ENCODE measurements around the gene RAB7A.
"Not testable (repeated sequence)": the region's sequence is repeated elsewhere in the genome, so short reads cannot be mapped to it uniquely, and the experiment has no call there.

The RAB7A gene

DNA sequence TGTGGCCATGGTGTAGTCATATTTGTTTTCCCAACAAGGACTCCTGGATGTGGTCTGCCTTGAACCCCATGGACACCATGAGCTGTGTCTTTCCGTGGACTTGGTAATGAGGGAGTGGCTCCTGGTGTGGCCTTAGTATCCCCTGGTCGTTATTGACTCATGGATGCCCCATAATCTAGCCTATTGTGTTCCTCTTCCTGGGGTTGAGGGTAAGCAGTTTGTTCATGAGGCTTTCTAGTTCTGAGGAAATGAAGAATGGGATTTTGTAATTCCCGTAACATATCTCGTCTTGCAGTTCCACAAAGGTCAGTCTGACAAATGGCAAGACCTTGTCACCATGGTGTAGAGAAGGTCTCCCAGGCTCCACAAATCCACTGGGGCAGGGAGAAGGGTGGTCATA lies 22.6 kb downstream of the RAB7A start:
- H3K9ac ChIP-seq (ENCODE audit: low read length): no peak overlapping the region
- H3K27me3 ChIP-seq (ENCODE audit: insufficient read depth, low read length, poor library complexity): no peaks in the 10 kb centered on the region
- H2BK5ac ChIP-seq (ENCODE audit: low read length): no peak overlapping the region
- no peak overlapping the region for H2BK120ac ChIP-seq (ENCODE audit: low read depth, low read length)
- H3K18ac ChIP-seq (ENCODE audit: low read length): no peak overlapping the region
- H3K27ac ChIP-seq (ENCODE audit: low read depth, low read length): no peak overlapping the region
- no peaks in the 10 kb centered on the region for H3K36me3 ChIP-seq (ENCODE audit: control insufficient read depth, insufficient read depth, low read length)
- H3K4ac ChIP-seq (ENCODE audit: low read depth, low read length): no peak overlapping the region
- H3K79me1 ChIP-seq (ENCODE audit: low read length): peaks cover 24% of the 10 kb centered on the region
- H4K8ac ChIP-seq (ENCODE audit: low read depth, low read length): no peak overlapping the region
- no peak overlapping the region for H4K5ac ChIP-seq (ENCODE audit: low read length)
- no peak overlapping the region for H3K23ac ChIP-seq (ENCODE audit: low read length)
- no peak overlapping the region for H2AK5ac ChIP-seq (ENCODE audit: low read length)
- H3K79me2 ChIP-seq (ENCODE audit: control insufficient read depth, insufficient read depth, low read length): peaks cover 63% of the 10 kb centered on the region
- H3K4me2 ChIP-seq (ENCODE audit: low read length): no peak overlapping the region
- no peak overlapping the region for H3K4me3 ChIP-seq (ENCODE audit: low read length)
- H3K4me1 ChIP-seq (ENCODE audit: control insufficient read depth, low read depth, low read length): no peaks in the 10 kb centered on the region
- H3K56ac ChIP-seq (ENCODE audit: low read length): no peak overlapping the region
- no CpG with 5 or more reads among the region's 4 CpGs for WGBS (ENCODE audit: extremely low coverage, insufficient coverage, low lambda C conversion rate)
- H2BK15ac ChIP-seq (replicated peaks; ENCODE audit: low read depth): no peak overlapping the region
- no peak for DNase-seq

- no peaks in the 10 kb centered on the region for H3K4me1 ChIP-seq (ENCODE audit: control insufficient read depth, low read depth, low read length)
- H3K9ac ChIP-seq (ENCODE audit: low read length): no peak overlapping the region
- no peak overlapping the region for H3K27ac ChIP-seq (ENCODE audit: low read depth, low read length)
- H4K8ac ChIP-seq (ENCODE audit: low read depth, low read length): no peak overlapping the region
- H3K79me1 ChIP-seq (ENCODE audit: low read length): peaks cover 23% of the 10 kb centered on the region
- H3K27me3 ChIP-seq (ENCODE audit: insufficient read depth, low read length, poor library complexity): no peaks in the 10 kb centered on the region
- H2BK5ac ChIP-seq (ENCODE audit: low read length): no peak overlapping the region
- H3K79me2 ChIP-seq (ENCODE audit: control insufficient read depth, insufficient read depth, low read length): peaks cover 62% of the 10 kb centered on the region
- H2BK120ac ChIP-seq (ENCODE audit: low read depth, low read length): no peak overlapping the region
- DNase-seq: no peak
- no peak overlapping the region for H2AK5ac ChIP-seq (ENCODE audit: low read length)
- no peak overlapping the region for H3K4me3 ChIP-seq (ENCODE audit: low read length)
- H4K5ac ChIP-seq (ENCODE audit: low read length): no peak overlapping the region
- no peak overlapping the region for H2BK15ac ChIP-seq (replicated peaks; ENCODE audit: low read depth)
- H3K18ac ChIP-seq (ENCODE audit: low read length): no peak overlapping the region
- no peak overlapping the region for H3K4me2 ChIP-seq (ENCODE audit: low read length)
- H3K4ac ChIP-seq (ENCODE audit: low read depth, low read length): no peak overlapping the region
- no peak overlapping the region for H3K56ac ChIP-seq (ENCODE audit: low read length)
- H3K23ac ChIP-seq (ENCODE audit: low read length): no peak overlapping the region
- no peaks in the 10 kb centered on the region for H3K36me3 ChIP-seq (ENCODE audit: control insufficient read depth, insufficient read depth, low read length)
Measured at GRCh38 chr3:128749035-128749434, 23.1 kb downstream of the RAB7A start.

GRCh38 chr3:128749561-128749960 lies 23.6 kb downstream of the RAB7A start:
- not testable (repeated sequence) for H3K18ac ChIP-seq (ENCODE audit: low read length); H4K5ac ChIP-seq (ENCODE audit: low read length); H3K27me3 ChIP-seq (ENCODE audit: insufficient read depth, low read length, poor library complexity); H3K9ac ChIP-seq (ENCODE audit: low read length); H3K4ac ChIP-seq (ENCODE audit: low read depth, low read length); H3K4me3 ChIP-seq (ENCODE audit: low read length); H3K4me1 ChIP-seq (ENCODE audit: control insufficient read depth, low read depth, low read length); H2BK15ac ChIP-seq (replicated peaks; ENCODE audit: low read depth); H2BK5ac ChIP-seq (ENCODE audit: low read length); H3K27ac ChIP-seq (ENCODE audit: low read depth, low read length); H3K56ac ChIP-seq (ENCODE audit: low read length); DNase-seq; H2BK120ac ChIP-seq (ENCODE audit: low read depth, low read length); H4K8ac ChIP-seq (ENCODE audit: low read depth, low read length); H3K36me3 ChIP-seq (ENCODE audit: control insufficient read depth, insufficient read depth, low read length); H3K4me2 ChIP-seq (ENCODE audit: low read length); H2AK5ac ChIP-seq (ENCODE audit: low read length); H3K23ac ChIP-seq (ENCODE audit: low read length)
- Histone ChIP-seq H3K79me2 (ENCODE audit: control insufficient read depth, insufficient read depth, low read length) (peaks cover 58% of the 10 kb centered on the region), H3K79me1 (ENCODE audit: low read length) (peaks cover 23% of the 10 kb centered on the region)
- no CpG with 5 or more reads among the region's 5 CpGs for WGBS (ENCODE audit: extremely low coverage, insufficient coverage, low lambda C conversion rate)

DNA sequence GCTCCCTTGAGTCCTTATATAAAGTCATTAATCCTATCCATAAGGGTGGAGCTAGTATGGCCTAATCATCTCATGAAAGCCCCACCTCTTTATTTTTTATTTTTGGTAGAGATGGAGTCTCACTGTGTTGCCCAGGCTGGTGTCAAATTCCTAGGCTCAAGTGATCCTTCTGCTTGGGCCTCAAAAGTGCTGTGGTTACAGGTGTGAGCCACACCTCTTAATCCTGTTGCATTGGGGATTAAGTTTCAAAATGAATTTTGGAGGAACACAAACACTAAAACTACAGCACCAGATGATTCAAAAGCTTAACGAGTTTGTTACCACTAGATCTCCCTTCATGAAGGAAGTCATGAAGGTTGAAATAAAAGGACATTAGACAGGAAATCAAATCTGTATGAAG lies 27.7 kb downstream of the RAB7A start:
- H3K4me3 ChIP-seq (ENCODE audit: low read length): no peak overlapping the region
- no peak overlapping the region for H3K23ac ChIP-seq (ENCODE audit: low read length)
- no peak overlapping the region for H4K5ac ChIP-seq (ENCODE audit: low read length)
- no peak overlapping the region for H3K4me2 ChIP-seq (ENCODE audit: low read length)
- H3K36me3 ChIP-seq (ENCODE audit: control insufficient read depth, insufficient read depth, low read length): no peaks in the 10 kb centered on the region
- H3K79me2 ChIP-seq (ENCODE audit: control insufficient read depth, insufficient read depth, low read length): peaks cover 43% of the 10 kb centered on the region
- no peak for DNase-seq
- no peak overlapping the region for H3K18ac ChIP-seq (ENCODE audit: low read length)
- H3K27ac ChIP-seq (ENCODE audit: low read depth, low read length): no peak overlapping the region
- H3K27me3 ChIP-seq (ENCODE audit: insufficient read depth, low read length, poor library complexity): no peaks in the 10 kb centered on the region
- no peak overlapping the region for H2BK120ac ChIP-seq (ENCODE audit: low read depth, low read length)
- no peak overlapping the region for H2BK15ac ChIP-seq (replicated peaks; ENCODE audit: low read depth)
- peaks cover 2% of the 10 kb centered on the region for H3K4me1 ChIP-seq (ENCODE audit: control insufficient read depth, low read depth, low read length)
- H2AK5ac ChIP-seq (ENCODE audit: low read length): no peak overlapping the region
- no peak overlapping the region for H2BK5ac ChIP-seq (ENCODE audit: low read length)
- no CpG with 5 or more reads among the region's 1 CpG for WGBS (ENCODE audit: extremely low coverage, insufficient coverage, low lambda C conversion rate)
- no peak overlapping the region for H3K9ac ChIP-seq (ENCODE audit: low read length)
- H3K4ac ChIP-seq (ENCODE audit: low read depth, low read length): no peak overlapping the region
- H3K79me1 ChIP-seq (ENCODE audit: low read length): peaks cover 12% of the 10 kb centered on the region
- no peak overlapping the region for H4K8ac ChIP-seq (ENCODE audit: low read depth, low read length)
- H3K56ac ChIP-seq (ENCODE audit: low read length): no peak overlapping the region

GRCh38 chr3:128760042-128760441 lies 34.1 kb downstream of the RAB7A start:
- DNase-seq: no peak
- no peak overlapping the region for H3K4me2 ChIP-seq (ENCODE audit: low read length)
- peaks cover 32% of the 10 kb centered on the region for H3K79me1 ChIP-seq (ENCODE audit: low read length)
- no peaks in the 10 kb centered on the region for H3K36me3 ChIP-seq (ENCODE audit: control insufficient read depth, insufficient read depth, low read length)
- peaks cover 2% of the 10 kb centered on the region for H3K4me1 ChIP-seq (ENCODE audit: control insufficient read depth, low read depth, low read length)
- H3K18ac ChIP-seq (ENCODE audit: low read length): no peak overlapping the region
- H4K8ac ChIP-seq (ENCODE audit: low read depth, low read length): no peak overlapping the region
- no peak overlapping the region for H3K23ac ChIP-seq (ENCODE audit: low read length)
- no peak overlapping the region for H2BK120ac ChIP-seq (ENCODE audit: low read depth, low read length)
- no peak overlapping the region for H4K5ac ChIP-seq (ENCODE audit: low read length)
- H3K4me3 ChIP-seq (ENCODE audit: low read length): no peak overlapping the region
- H3K9ac ChIP-seq (ENCODE audit: low read length): no peak overlapping the region
- no peak overlapping the region for H2BK15ac ChIP-seq (replicated peaks; ENCODE audit: low read depth)
- H2BK5ac ChIP-seq (ENCODE audit: low read length): no peak overlapping the region
- no CpG with 5 or more reads among the region's 5 CpGs for WGBS (ENCODE audit: extremely low coverage, insufficient coverage, low lambda C conversion rate)
- H3K79me2 ChIP-seq (ENCODE audit: control insufficient read depth, insufficient read depth, low read length): peaks cover 54% of the 10 kb centered on the region
- no peak overlapping the region for H3K27ac ChIP-seq (ENCODE audit: low read depth, low read length)
- H3K56ac ChIP-seq (ENCODE audit: low read length): no peak overlapping the region
- no peaks in the 10 kb centered on the region for H3K27me3 ChIP-seq (ENCODE audit: insufficient read depth, low read length, poor library complexity)
- H3K4ac ChIP-seq (ENCODE audit: low read depth, low read length): no peak overlapping the region
- H2AK5ac ChIP-seq (ENCODE audit: low read length): no peak overlapping the region

GRCh38 chr3:128760881-128761280 lies 34.9 kb downstream of the RAB7A start:
- Histone ChIP-seq H3K18ac (ENCODE audit: low read length) (no peak overlapping the region), H2BK120ac (ENCODE audit: low read depth, low read length) (no peak overlapping the region), H3K9ac (ENCODE audit: low read length) (no peak overlapping the region), H3K23ac (ENCODE audit: low read length) (no peak overlapping the region), H3K4me1 (ENCODE audit: control insufficient read depth, low read depth, low read length) (peaks cover 2% of the 10 kb centered on the region), H3K4me2 (ENCODE audit: low read length) (no peak overlapping the region), H2BK5ac (ENCODE audit: low read length) (no peak overlapping the region), H4K8ac (ENCODE audit: low read depth, low read length) (no peak overlapping the region), H3K27me3 (ENCODE audit: insufficient read depth, low read length, poor library complexity) (no peaks in the 10 kb centered on the region), H4K5ac (ENCODE audit: low read length) (no peak overlapping the region), H2AK5ac (ENCODE audit: low read length) (no peak overlapping the region), H3K79me1 (ENCODE audit: low read length) (peaks cover 35% of the 10 kb centered on the region), H3K4me3 (ENCODE audit: low read length) (no peak overlapping the region), H2BK15ac (replicated peaks; ENCODE audit: low read depth) (no peak overlapping the region), H3K36me3 (ENCODE audit: control insufficient read depth, insufficient read depth, low read length) (no peaks in the 10 kb centered on the region), H3K4ac (ENCODE audit: low read depth, low read length) (no peak overlapping the region), H3K79me2 (ENCODE audit: control insufficient read depth, insufficient read depth, low read length) (peaks cover 59% of the 10 kb centered on the region), H3K27ac (ENCODE audit: low read depth, low read length) (no peak overlapping the region), H3K56ac (ENCODE audit: low read length) (no peak overlapping the region)
- no CpG with 5 or more reads among the region's 3 CpGs for WGBS (ENCODE audit: extremely low coverage, insufficient coverage, low lambda C conversion rate)
- DNase-seq: no peak
